ENCODE data around the gene MRPL51. TPM values are rescaled to one million over a fixed set of nuclear protein-coding genes. Genes with fewer than 3 reads are reported as not detected.

MRPL51 gene
- total RNA-seq, 3 donors from 2014 or later = 119 to 143 (median 136) TPM

DNA sequence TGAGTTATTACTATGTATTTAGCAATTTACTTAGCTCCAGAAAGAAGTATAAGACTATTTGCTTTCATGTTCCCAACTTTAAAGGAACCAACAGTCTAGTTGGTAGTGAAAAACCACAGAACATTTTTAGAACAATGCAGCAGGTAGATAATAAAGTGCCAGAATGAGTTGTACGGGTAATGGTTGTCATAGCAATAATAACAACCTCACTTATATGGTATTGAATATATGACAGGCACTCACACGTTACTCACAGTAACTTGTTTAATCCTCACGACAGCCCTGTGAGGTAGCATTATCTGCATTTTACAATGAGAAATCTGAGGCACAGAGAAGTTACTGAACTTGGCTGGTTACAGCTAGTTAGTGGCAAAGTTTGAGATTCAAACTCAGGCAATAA is 30.6 kb upstream of the MRPL51 start:
- ATAC-seq = no peak
- H3K36me3 ChIP-seq (ENCODE audit: low read depth) = peaks cover 29% of the 10 kb centered on the region
- TF ChIP-seq, protein P1, sequence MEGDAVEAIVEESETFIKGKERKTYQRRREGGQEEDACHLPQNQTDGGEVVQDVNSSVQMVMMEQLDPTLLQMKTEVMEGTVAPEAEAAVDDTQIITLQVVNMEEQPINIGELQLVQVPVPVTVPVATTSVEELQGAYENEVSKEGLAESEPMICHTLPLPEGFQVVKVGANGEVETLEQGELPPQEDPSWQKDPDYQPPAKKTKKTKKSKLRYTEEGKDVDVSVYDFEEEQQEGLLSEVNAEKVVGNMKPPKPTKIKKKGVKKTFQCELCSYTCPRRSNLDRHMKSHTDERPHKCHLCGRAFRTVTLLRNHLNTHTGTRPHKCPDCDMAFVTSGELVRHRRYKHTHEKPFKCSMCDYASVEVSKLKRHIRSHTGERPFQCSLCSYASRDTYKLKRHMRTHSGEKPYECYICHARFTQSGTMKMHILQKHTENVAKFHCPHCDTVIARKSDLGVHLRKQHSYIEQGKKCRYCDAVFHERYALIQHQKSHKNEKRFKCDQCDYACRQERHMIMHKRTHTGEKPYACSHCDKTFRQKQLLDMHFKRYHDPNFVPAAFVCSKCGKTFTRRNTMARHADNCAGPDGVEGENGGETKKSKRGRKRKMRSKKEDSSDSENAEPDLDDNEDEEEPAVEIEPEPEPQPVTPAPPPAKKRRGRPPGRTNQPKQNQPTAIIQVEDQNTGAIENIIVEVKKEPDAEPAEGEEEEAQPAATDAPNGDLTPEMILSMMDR (IDR thresholded peaks at IDR 0.05) = no peak
- DNase-seq = no peak
- intact Hi-C loops (cut with DNase I, micrococcal nuclease) = no loop called here
- H3K4me1 ChIP-seq (ENCODE audit: low read depth) = no peaks in the 10 kb centered on the region
- no peaks in the 10 kb centered on the region for H3K9me3 ChIP-seq
- no peak overlapping the region for H3K4me3 ChIP-seq

DNA sequence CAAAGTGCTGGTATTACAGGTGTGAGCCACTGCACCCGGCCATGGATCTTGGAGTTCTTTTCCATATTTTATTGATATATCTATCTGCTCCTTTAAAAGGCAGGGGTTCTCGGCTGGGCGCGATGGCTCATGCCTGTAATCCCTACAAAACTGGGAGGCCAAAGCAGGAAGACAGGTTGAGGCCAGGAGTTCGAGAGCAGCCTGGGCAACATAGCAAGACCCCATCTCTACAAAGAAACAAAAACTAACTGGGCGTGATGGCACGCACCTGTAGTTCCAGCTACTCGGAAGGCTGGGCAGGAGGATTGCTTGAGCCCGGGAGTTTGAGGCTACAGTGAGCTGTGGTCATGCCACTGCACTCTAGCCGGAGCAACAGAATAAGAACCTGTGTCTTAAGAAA is 29.1 kb upstream of the MRPL51 start:
- no peaks in the 10 kb centered on the region for H3K4me1 ChIP-seq (ENCODE audit: low read depth)
- H3K9me3 ChIP-seq = no peaks in the 10 kb centered on the region
- TF ChIP-seq, protein P1 (IDR thresholded peaks at IDR 0.05) = no peak
- ATAC-seq = no peak
- intact Hi-C loops (cut with DNase I, micrococcal nuclease) = no loop called here
- no peak for DNase-seq
- no peak overlapping the region for H3K4me3 ChIP-seq
- H3K36me3 ChIP-seq (ENCODE audit: low read depth) = peaks cover 30% of the 10 kb centered on the region

DNA sequence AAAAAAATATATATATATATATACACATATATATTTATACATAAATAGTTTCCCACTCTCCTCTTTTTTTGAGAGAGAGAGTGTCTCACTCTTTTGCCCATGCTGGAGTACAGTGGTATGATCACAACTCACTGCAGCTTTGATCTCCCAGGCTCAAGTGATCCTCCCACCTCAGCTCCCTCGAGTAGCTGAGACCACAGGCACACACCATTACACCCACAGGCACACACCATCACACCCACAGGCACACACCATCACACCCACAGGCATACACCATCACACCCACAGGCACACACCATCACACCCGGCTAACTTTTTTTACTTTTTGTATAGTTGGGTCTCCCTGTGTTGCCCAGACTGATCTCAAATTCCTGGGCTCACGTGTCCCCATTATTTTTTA is 27.1 kb upstream of the MRPL51 start:
- TF ChIP-seq, protein P1 (IDR thresholded peaks at IDR 0.05) = no peak
- Histone ChIP-seq H3K36me3 (ENCODE audit: low read depth) (peaks cover 26% of the 10 kb centered on the region), H3K4me1 (ENCODE audit: low read depth) (no peaks in the 10 kb centered on the region), H3K9me3 (no peaks in the 10 kb centered on the region), H3K4me3 (no peak overlapping the region)
- intact Hi-C loops (cut with DNase I, micrococcal nuclease) = no loop called here
- DNase-seq (no peak), ATAC-seq (no peak)

DNA sequence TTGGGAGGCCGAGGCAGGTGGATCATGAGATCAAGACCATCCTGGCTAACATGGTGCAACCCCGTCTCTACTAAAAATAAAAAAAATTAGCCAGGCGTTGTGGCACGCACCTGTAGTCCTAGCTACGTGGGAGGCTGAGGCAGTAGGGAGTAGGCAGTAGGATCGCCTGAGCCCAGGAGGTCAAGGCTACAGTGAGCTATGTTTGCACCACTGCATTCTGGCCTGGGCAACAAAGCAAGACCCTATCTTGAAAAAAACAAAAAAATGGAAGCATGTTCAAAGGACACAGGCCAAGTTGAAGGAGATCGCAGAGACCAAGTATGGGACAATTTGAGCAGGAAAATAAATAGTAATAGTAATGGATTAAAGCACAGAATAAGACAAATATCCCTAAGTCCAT is 15.0 kb upstream of the MRPL51 start:
- no peak for ATAC-seq
- DNase-seq = no peak
- TF ChIP-seq, protein P1 (IDR thresholded peaks at IDR 0.05) = no peak
- Histone ChIP-seq H3K9me3 (no peaks in the 10 kb centered on the region), H3K4me1 (ENCODE audit: low read depth) (no peaks in the 10 kb centered on the region), H3K36me3 (ENCODE audit: low read depth) (no peaks in the 10 kb centered on the region), H3K4me3 (no peak overlapping the region)
- intact Hi-C loops (cut with DNase I, micrococcal nuclease) = no loop called here

DNA sequence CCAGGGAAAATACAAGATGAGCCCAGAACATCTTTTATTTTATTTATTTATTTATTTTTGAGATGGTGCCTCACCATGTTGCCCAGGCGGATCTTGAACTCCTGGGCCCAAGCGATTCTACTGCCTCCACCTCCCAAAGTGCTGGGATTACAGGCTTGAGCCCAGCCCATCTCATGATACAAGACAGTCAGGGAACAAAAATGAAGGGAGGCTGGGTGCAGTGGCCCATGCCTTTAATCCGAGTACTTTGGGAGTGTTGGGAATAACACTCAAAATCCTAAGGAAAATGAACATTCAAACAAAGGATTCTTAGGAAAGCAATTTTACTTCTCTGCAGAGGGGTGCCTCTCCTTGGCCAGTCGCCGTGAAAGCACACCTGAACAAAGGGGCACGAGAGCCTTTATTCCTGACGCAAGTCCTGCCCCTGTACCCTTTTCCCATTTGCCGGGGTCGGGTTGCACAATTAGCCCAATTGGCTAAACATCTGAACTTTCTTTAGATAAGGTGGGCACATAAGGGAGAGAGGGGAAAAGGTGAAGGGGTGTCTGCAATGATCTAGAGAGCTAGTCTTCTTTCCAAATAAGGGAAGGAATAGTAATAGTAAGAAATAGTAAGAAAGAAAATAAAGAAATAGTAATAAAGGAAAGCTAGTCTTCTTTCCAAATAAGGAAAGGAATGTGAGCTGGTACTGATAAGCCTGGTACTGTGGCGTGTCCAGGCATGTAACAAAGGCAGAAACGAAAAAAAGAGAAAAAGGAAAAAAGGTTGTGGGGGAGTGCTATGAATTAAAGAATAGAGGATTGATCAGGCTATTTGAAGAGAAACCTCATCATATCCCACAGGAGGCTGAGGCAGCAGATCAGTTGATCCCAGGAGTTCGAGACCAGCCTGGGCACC is 14.3 kb upstream of the MRPL51 start:
- no peaks in the 10 kb centered on the region for H3K4me1 ChIP-seq (ENCODE audit: low read depth)
- H3K4me3 ChIP-seq = no peak overlapping the region
- ATAC-seq = no peak
- DNase-seq = no peak
- TF ChIP-seq, protein P1 (IDR thresholded peaks at IDR 0.05) = no peak
- no peaks in the 10 kb centered on the region for H3K9me3 ChIP-seq
- H3K36me3 ChIP-seq (ENCODE audit: low read depth) = no peaks in the 10 kb centered on the region
- intact Hi-C loops (cut with DNase I, micrococcal nuclease) = no loop called here

Data from mucosa of descending colon (tissue), 3 donors.